CD4-positive, alpha-beta T cell (primary cell): ENCODE measurements around the gene MYO5C. TPM values are rescaled to one million over a fixed set of nuclear protein-coding genes. Genes with fewer than 3 reads are reported as not detected.
A peak's percentile ranks its signal among the peaks of the same experiment; 100 is the strongest.
"Not testable (repeated sequence)": the region's sequence is repeated elsewhere in the genome, so short reads cannot be mapped to it uniquely, and the experiment has no call there.

Experiments used
- ATAC-seq: fragments of 200-7000 bp; cut with Tn5 transposase; one replicate; pipeline ENCODE4 v1.10.0; 2022; ENCODE audit warnings: mild to moderate bottlenecking; ENCODE audit not compliant: poor library complexity
- CTCF ChIA-PET: fragments of 350-600 bp; sonication (Branson Sonifier 250); formaldehyde crosslinking; loops from one replicate; lab custom pipeline; 2021; ENCODE audit warnings: antibody characterized with exemption, inconsistent platforms; lab: Charles Lee
- POLR2A ChIA-PET: fragments of 350-600 bp; sonication (Branson Sonifier 250); formaldehyde crosslinking; loops from one replicate; lab custom pipeline; 2021; ENCODE audit warnings: antibody characterized with exemption, inconsistent platforms; lab: Charles Lee
- DNase-seq, 14 experiments: peaks; one replicate each; pipeline ENCODE4 v3.0.0-alpha.2; 2013 to 2020; ENCODE audit warnings: mixed read lengths in 2 of 14
- H3K27ac ChIP-seq, 2 donors: one replicate each; pipeline versions ENCODE4 v1.5.1 to v1.7.0; 2013; ENCODE audit warnings: low read length in 2 of 2, low read depth in 1 of 2, mild to moderate bottlenecking in 1 of 2
- H3K27me3 ChIP-seq, 2 experiments: 1 replicate in 1 of 2; 2 replicates in 1 of 2; pipeline versions ENCODE4 v1.6.1 to v1.7.0; 2013; ENCODE audit warnings: low read length in 2 of 2, control low read depth in 1 of 2, mild to moderate bottlenecking in 1 of 2, moderate library complexity in 1 of 2; ENCODE audit not compliant: insufficient read depth in 2 of 2, control insufficient read depth in 1 of 2
- H3K36me3 ChIP-seq: one replicate; pipeline ENCODE4 v1.6.1; 2013; ENCODE audit warnings: low read length, control low read depth; ENCODE audit not compliant: insufficient read depth
- H3K4me1 ChIP-seq: one replicate; pipeline ENCODE4 v1.6.1; 2013; ENCODE audit warnings: low read length, control low read depth; ENCODE audit not compliant: insufficient read depth
- H3K4me3 ChIP-seq: one replicate; pipeline ENCODE4 v1.5.1; 2013; ENCODE audit warnings: mild to moderate bottlenecking, low read length, moderate library complexity
- H3K9me3 ChIP-seq, 2 experiments: 1 replicate in 1 of 2; 2 replicates in 1 of 2; pipeline versions ENCODE4 v1.6.1 to v1.7.0; 2013; ENCODE audit warnings: low read length in 2 of 2, mild to moderate bottlenecking in 2 of 2, control low read depth in 1 of 2, moderate library complexity in 1 of 2; ENCODE audit not compliant: control insufficient read depth in 1 of 2, insufficient read depth in 1 of 2
- H3K27ac Mint-ChIP-seq: one replicate; pipeline ENCODE4 v1.8.0; 2020; ENCODE audit warnings: mixed read lengths
- H3K27me3 Mint-ChIP-seq: one replicate; pipeline ENCODE4 v1.8.0; 2021; ENCODE audit warnings: mixed read lengths
- H3K36me3 Mint-ChIP-seq: one replicate; pipeline ENCODE4 v1.8.0; 2021; ENCODE audit warnings: low read depth, mixed read lengths
- H3K4me1 Mint-ChIP-seq: one replicate; pipeline ENCODE4 v1.8.0; 2021; ENCODE audit warnings: low read depth, mixed read lengths
- H3K4me3 Mint-ChIP-seq: one replicate; pipeline ENCODE4 v1.8.0; 2020; ENCODE audit warnings: mild to moderate bottlenecking, mixed read lengths
- H3K9me3 Mint-ChIP-seq: one replicate; pipeline ENCODE4 v1.8.0; 2020; ENCODE audit warnings: mixed read lengths
- CTCF ChIP-seq: fragments of 200-600 bp; IDR thresholded peaks from one replicate; pipeline ENCODE4 v1.8.0; 2022; ENCODE audit warnings: antibody characterized with exemption, mild to moderate bottlenecking
- intact Hi-C, 2 experiments: fragments of 100-400 bp; cut with DNase I in 1 of 2; cut with micrococcal nuclease in 1 of 2; formaldehyde crosslinking; loops; one replicate each; pipeline versions ENCODE4 v1.15.1 to v1.9.0; 2023 to 2025; cut with DNase I, micrococcal nuclease
- total RNA-seq, 174 experiments: library from RNA in 2 of 174; stranded (reverse) in 2 of 174; gene quantifications; one replicate each; pipeline ENCODE4 v1.2.3 and lab custom pipeline; 2021 to 2026

The MYO5C gene
- total RNA-seq, 2 experiments from 2014 or later = 0.53 to 0.93 TPM

- intact Hi-C loops = no loop called here
- Mint-ChIP-seq H3K27me3 (no peaks in the 10 kb centered on the region), H3K27ac (no peak overlapping the region), H3K9me3 (no peaks in the 10 kb centered on the region), H3K36me3 (no peaks in the 10 kb centered on the region), H3K4me3 (no peak overlapping the region), H3K4me1 (peaks cover 9% of the 10 kb centered on the region)
- Histone ChIP-seq H3K36me3 (no peaks in the 10 kb centered on the region), H3K27me3 (no peaks in the 10 kb centered on the region), H3K9me3 (no peaks in the 10 kb centered on the region), H3K27ac (no peak overlapping the region), H3K4me1 (peaks cover 8% of the 10 kb centered on the region), H3K4me3 (no peak overlapping the region)
- ChIA-PET POLR2A (no interaction called here), CTCF (no interaction called here)
- ATAC-seq = no peak
- no peak for TF ChIP-seq CTCF
- DNase-seq = no peak
These were observed 52.3 kb downstream of the MYO5C start for GRCh38 chr15:52243286-52243685.

DNA sequence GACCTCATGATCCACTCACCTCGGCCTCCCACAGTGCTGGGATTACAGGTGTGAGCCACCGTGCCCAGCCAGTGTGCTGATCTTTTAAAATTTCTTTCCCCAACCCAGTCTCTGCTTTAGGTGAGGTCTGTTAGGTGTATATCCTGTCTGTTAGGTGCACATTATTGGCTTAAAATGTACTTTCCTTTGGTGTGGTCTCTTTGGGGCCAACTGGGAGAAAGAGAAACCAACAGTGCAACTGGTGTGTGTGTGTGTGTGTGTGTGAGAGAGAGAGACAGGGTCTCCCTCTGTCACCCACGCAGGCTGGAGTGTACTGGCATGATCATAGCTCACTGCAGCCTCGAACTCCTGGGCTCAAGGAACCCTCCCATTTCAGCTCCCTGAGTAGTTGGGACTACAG is 54.1 kb downstream of the MYO5C start:
- Histone ChIP-seq H3K4me3 (no peak overlapping the region), H3K27me3 (no peaks in the 10 kb centered on the region), H3K4me1 (peaks cover 8% of the 10 kb centered on the region), H3K27ac (peak overlapping the region in 1 of 2 donors; percentile 25), H3K36me3 (no peaks in the 10 kb centered on the region), H3K9me3 (no peaks in the 10 kb centered on the region)
- H3K4me3 Mint-ChIP-seq = no peak overlapping the region
- peak; percentile 46 for ATAC-seq
- H3K4me1 Mint-ChIP-seq = peaks cover 13% of the 10 kb centered on the region
- no peak for TF ChIP-seq CTCF
- intact Hi-C loops = no loop called here
- ChIA-PET POLR2A (no interaction called here), CTCF (no interaction called here)
- H3K9me3 Mint-ChIP-seq = no peaks in the 10 kb centered on the region
- H3K36me3 Mint-ChIP-seq = no peaks in the 10 kb centered on the region
- H3K27ac Mint-ChIP-seq = no peak overlapping the region
- H3K27me3 Mint-ChIP-seq = no peaks in the 10 kb centered on the region
- peak in 1 of 14 experiments; percentile 62 for DNase-seq

DNA sequence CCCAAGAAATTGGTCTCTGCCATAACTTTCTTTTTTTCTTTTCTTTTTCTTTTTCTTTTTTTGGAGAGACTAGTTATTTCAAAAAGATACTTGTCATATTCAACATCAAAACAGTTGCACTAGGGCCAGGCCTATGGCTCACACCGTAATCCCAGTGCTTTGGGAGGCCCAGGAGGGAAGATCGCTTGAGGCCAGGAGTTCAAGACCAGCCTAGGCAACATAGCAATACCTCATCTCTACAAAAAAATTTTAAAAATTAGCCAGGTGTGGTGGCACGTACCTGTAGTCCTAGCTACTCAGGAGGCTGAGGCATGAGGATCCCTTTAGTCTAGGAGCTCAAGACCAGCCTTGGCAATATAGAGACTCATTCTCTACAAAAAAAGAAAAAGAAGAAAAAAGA is 55.4 kb downstream of the MYO5C start:
- H3K36me3 ChIP-seq = no peaks in the 10 kb centered on the region
- ATAC-seq = no peak
- intact Hi-C loops = no loop called here
- Mint-ChIP-seq H3K4me3 (no peak overlapping the region), H3K9me3 (no peaks in the 10 kb centered on the region), H3K27me3 (no peaks in the 10 kb centered on the region), H3K4me1 (peaks cover 25% of the 10 kb centered on the region), H3K36me3 (no peaks in the 10 kb centered on the region), H3K27ac (no peak overlapping the region)
- POLR2A ChIA-PET = interaction anchor here (0.7 kb wide), 1 partner anchor 28 kb away, joined by 3 read pairs; no protein-coding TSS in a partner anchor
- no peak overlapping the region for H3K27ac ChIP-seq
- TF ChIP-seq CTCF = no peak
- CTCF ChIA-PET = interaction anchor here (1.0 kb wide), 1 partner anchor 31 kb away, joined by 4 read pairs; no protein-coding TSS in a partner anchor
- H3K9me3 ChIP-seq = no peaks in the 10 kb centered on the region
- peaks cover 20% of the 10 kb centered on the region for H3K4me1 ChIP-seq
- H3K27me3 ChIP-seq = no peaks in the 10 kb centered on the region
- DNase-seq = no peak
- H3K4me3 ChIP-seq = no peak overlapping the region

- H3K27me3 ChIP-seq, H3K36me3 ChIP-seq, H3K27me3 Mint-ChIP-seq, H3K9me3 ChIP-seq, H3K4me3 Mint-ChIP-seq, DNase-seq, H3K27ac ChIP-seq, intact Hi-C loops, CTCF ChIA-PET, H3K27ac Mint-ChIP-seq, H3K36me3 Mint-ChIP-seq, H3K9me3 Mint-ChIP-seq, ATAC-seq, POLR2A ChIA-PET, H3K4me3 ChIP-seq: not testable (repeated sequence)
- H3K4me1 ChIP-seq = peaks cover 31% of the 10 kb centered on the region
- H3K4me1 Mint-ChIP-seq = peaks cover 36% of the 10 kb centered on the region
These were observed 56.5 kb downstream of the MYO5C start for GRCh38 chr15:52238989-52239525.
